Endothelial cell of umbilical vein (primary cell): ENCODE results near the gene PALM. TPM values are rescaled to one million over a fixed set of nuclear protein-coding genes. Genes with fewer than 3 reads are reported as not detected.
"Not testable (repeated sequence)": the region's sequence is repeated elsewhere in the genome, so short reads cannot be mapped to it uniquely, and the experiment has no call there.

Experiments
- BruUV-seq: library from RNA; stranded (reverse); fragments of 400-500 nt; replicated peaks from 2 replicates; lab custom pipeline; 2021; lab: Mats Ljungman, UMichigan
- CTCF ChIA-PET: fragments of 300-600, 350-600 bp; sonication (Branson Sonifier 250); formaldehyde crosslinking; loops from one replicate; lab custom pipeline; 2021; ENCODE audit warnings: antibody characterized with exemption, inconsistent platforms; lab: Charles Lee
- POLR2A ChIA-PET: fragments of 300-600, 350-600 bp; sonication (Branson Sonifier 250); formaldehyde crosslinking; loops from one replicate; lab custom pipeline; 2021; ENCODE audit warnings: antibody characterized with exemption, inconsistent platforms; lab: Charles Lee
- DNase-seq: peaks from one replicate; pipeline ENCODE4 v3.0.0-alpha.2; 2011; ENCODE audit warnings: low read depth, low spot score
- FAIRE-seq: peaks from 2 replicates; lab custom pipeline; 2011; peaks lifted over from hg19 to GRCh38; lab: Jason Lieb, UNC
- H2AFZ ChIP-seq: 2 replicates; pipeline ENCODE4 v1.6.0; 2012; ENCODE audit warnings: low read depth, low read length, control low read depth, inconsistent platforms
- H3K27ac ChIP-seq: 2 replicates; pipeline ENCODE4 v1.5.1; 2011; ENCODE audit warnings: low read depth, mild to moderate bottlenecking, control low read depth, low read length, moderate library complexity; ENCODE audit not compliant: insufficient read depth
- H3K27me3 ChIP-seq, 2 experiments: 2 replicates each; pipeline versions ENCODE4 v1.6.0 to v1.6.1; 2011; ENCODE audit warnings: low read length in 2 of 2, mixed read lengths in 1 of 2; ENCODE audit not compliant: control insufficient read depth in 2 of 2, insufficient read depth in 2 of 2
- H3K36me3 ChIP-seq, 2 experiments: 2 replicates in 1 of 2; 3 replicates in 1 of 2; pipeline ENCODE4 v1.5.1; 2011; ENCODE audit warnings: low read length in 2 of 2, mild to moderate bottlenecking in 1 of 2, moderate library complexity in 1 of 2; ENCODE audit not compliant: control insufficient read depth in 2 of 2, insufficient read depth in 2 of 2; ENCODE audit errors: extremely low read depth in 1 of 2
- H3K4me1 ChIP-seq: 3 replicates; pipeline ENCODE4 v1.5.1; 2011; ENCODE audit warnings: mild to moderate bottlenecking, low read length; ENCODE audit not compliant: control insufficient read depth, insufficient read depth; ENCODE audit errors: extremely low read depth
- H3K4me2 ChIP-seq: 2 replicates; pipeline ENCODE4 v1.6.1; 2011; ENCODE audit warnings: low read length, control low read depth, mixed read lengths; ENCODE audit not compliant: insufficient read depth
- H3K4me3 ChIP-seq, 3 experiments: fragments of 200-600 bp in 1 of 3; sonication (generic), shearing (Covaris generic) in 1 of 3; replicated peaks in 1 of 3; 2 replicates each; pipeline ENCODE4 v1.5.1; 2011 to 2016; ENCODE audit warnings: control low read depth in 3 of 3, low read length in 3 of 3, mild to moderate bottlenecking in 2 of 3, inconsistent platforms in 1 of 3, low read depth in 1 of 3, moderate library complexity in 1 of 3; ENCODE audit not compliant: insufficient read depth in 1 of 3
- H3K79me2 ChIP-seq: 2 replicates; pipeline ENCODE4 v1.6.0; 2012; ENCODE audit warnings: low read length, inconsistent platforms; ENCODE audit not compliant: control insufficient read depth, insufficient read depth
- H3K9ac ChIP-seq: replicated peaks from 2 replicates; pipeline ENCODE3; 2011; ENCODE audit warnings: low read length, control low read depth; ENCODE audit not compliant: insufficient read depth; ENCODE audit errors: extremely low read depth
- H3K9me1 ChIP-seq: replicated peaks from 3 replicates; pipeline ENCODE4 v1.6.0; 2011; ENCODE audit warnings: mild to moderate bottlenecking, low read length; ENCODE audit not compliant: control insufficient read depth, insufficient read depth; ENCODE audit errors: extremely low read depth
- H3K9me3 ChIP-seq: replicated peaks from 2 replicates; pipeline ENCODE4 v1.5.1; 2012; ENCODE audit warnings: low read length, inconsistent platforms; ENCODE audit not compliant: control insufficient read depth, insufficient read depth
- H4K20me1 ChIP-seq: replicated peaks from 2 replicates; pipeline ENCODE3; 2011; ENCODE audit warnings: mild to moderate bottlenecking, low read length; ENCODE audit not compliant: control insufficient read depth, insufficient read depth; ENCODE audit errors: extremely low read depth
- CTCF ChIP-seq, 2 donors: IDR thresholded peaks; 1 replicate in 1 of 2; 2 replicates in 1 of 2; pipeline ENCODE4 v1.5.1; 2011; ENCODE audit warnings: low read length in 2 of 2, mild to moderate bottlenecking in 2 of 2, moderate library complexity in 2 of 2, control low read depth in 1 of 2, inconsistent platforms in 1 of 2, low read depth in 1 of 2; ENCODE audit not compliant: insufficient read depth in 1 of 2; ENCODE audit errors: extremely low read depth in 1 of 2
- POLR2A ChIP-seq: IDR thresholded peaks from 2 replicates; pipeline ENCODE4 v1.6.1; 2012; ENCODE audit warnings: low read depth, mild to moderate bottlenecking, control low read depth, low read length
- dilution Hi-C: fragments of 300-500 bp; cut with MboI; formaldehyde crosslinking; loops from one replicate; pipeline ENCODE4 v1.15.0; 2019; ENCODE audit warnings: low sequenced_read_pairs; ENCODE audit not compliant: extremely low pct_ligation_motif_present
- intact Hi-C: fragments of 100-400 bp; cut with micrococcal nuclease; formaldehyde crosslinking; loops from one replicate; pipeline ENCODE4 v1.10.0; 2022
- polyA plus RNA-seq, 4 experiments: library from polyadenylated mRNA; depleted of rRNA in 3 of 4; stranded (reverse) in 3 of 4; unstranded in 1 of 4; fragments of >200 nt; gene quantifications; 2 replicates each; pipeline versions ENCODE4 v1.2.1 to v1.2.3, GENCODE V29; 2011 to 2012; ENCODE audit warnings: missing spikeins in 1 of 4
- total RNA-seq: library from RNA; stranded (reverse); gene quantifications from 2 replicates; pipeline ENCODE4 v1.2.3, GENCODE V29; 2021

PALM gene
- total and polyA plus RNA-seq, 2 donors (not counting 3 experiments of a cell fraction or from before 2014, with no cell fraction given) = 3.9 to 31.8 TPM

- ChIA-PET POLR2A (interaction anchor here (0.6 kb wide), 1 partner anchor 59 kb away, joined by 3 read pairs; no protein-coding TSS in a partner anchor), CTCF (interaction anchor here (0.6 to 1.4 kb wide), 4 partner anchors 8 to 71 kb away, joined by 3 to 4 read pairs (median 3); no protein-coding TSS in a partner anchor)
- intact Hi-C loops, BruUV-seq, H3K4me3 ChIP-seq, DNase-seq, H3K9ac ChIP-seq, H2AFZ ChIP-seq, H3K36me3 ChIP-seq, H3K9me1 ChIP-seq, FAIRE-seq, H3K4me1 ChIP-seq, H3K27me3 ChIP-seq, dilution Hi-C loops, H3K79me2 ChIP-seq, H3K27ac ChIP-seq, H3K9me3 ChIP-seq, H3K4me2 ChIP-seq, H4K20me1 ChIP-seq: not testable (repeated sequence)
Observed at GRCh38 chr19:740816-741505, 32.2 kb downstream of the PALM start.

GRCh38 chr19:741506-742131 is 32.9 kb downstream of the PALM start:
- no peaks in the 10 kb centered on the region for H3K9me3 ChIP-seq
- no peaks in the 10 kb centered on the region for H4K20me1 ChIP-seq
- DNase-seq (no peak), FAIRE-seq (no peak)
- CTCF ChIA-PET = interaction anchor here (1.0 to 1.3 kb wide), 3 partner anchors 16 to 34 kb away, joined by 3 read pairs; no protein-coding TSS in a partner anchor
- H3K4me2 ChIP-seq = no peak overlapping the region
- H3K27ac ChIP-seq = no peak overlapping the region
- intact Hi-C loops = no loop called here
- no peak overlapping the region for H3K9ac ChIP-seq
- no peaks in the 10 kb centered on the region for H3K36me3 ChIP-seq
- peak in 1 of 2 donors; percentile 4 for TF ChIP-seq CTCF (IDR thresholded peaks at IDR 0.05; ENCODE audit: extremely low read depth in 1 of 2, insufficient read depth in 1 of 2, low read depth in 1 of 2, low read length in 2 of 2)
- TF ChIP-seq POLR2A = no peak
- POLR2A ChIA-PET = interaction anchor here (0.6 kb wide), 1 partner anchor 59 kb away, joined by 3 read pairs; no protein-coding TSS in a partner anchor
- H3K79me2 ChIP-seq = no peaks in the 10 kb centered on the region
- no TSS peak for BruUV-seq
- H3K4me1 ChIP-seq = no peaks in the 10 kb centered on the region
- H2AFZ ChIP-seq = no peak overlapping the region
- dilution Hi-C loops = no loop called here
- no peaks in the 10 kb centered on the region for H3K27me3 ChIP-seq
- no peaks in the 10 kb centered on the region for H3K9me1 ChIP-seq
- no peak overlapping the region for H3K4me3 ChIP-seq
